ENCODE results near the gene SLC6A11. TPM values are rescaled to one million over a fixed set of nuclear protein-coding genes. Genes with fewer than 3 reads are reported as not detected.

Gene SLC6A11
- polyA plus RNA-seq, 2 of the 4 experiments (the other 2 are of a cell fraction) = 0.03 TPM

DNA sequence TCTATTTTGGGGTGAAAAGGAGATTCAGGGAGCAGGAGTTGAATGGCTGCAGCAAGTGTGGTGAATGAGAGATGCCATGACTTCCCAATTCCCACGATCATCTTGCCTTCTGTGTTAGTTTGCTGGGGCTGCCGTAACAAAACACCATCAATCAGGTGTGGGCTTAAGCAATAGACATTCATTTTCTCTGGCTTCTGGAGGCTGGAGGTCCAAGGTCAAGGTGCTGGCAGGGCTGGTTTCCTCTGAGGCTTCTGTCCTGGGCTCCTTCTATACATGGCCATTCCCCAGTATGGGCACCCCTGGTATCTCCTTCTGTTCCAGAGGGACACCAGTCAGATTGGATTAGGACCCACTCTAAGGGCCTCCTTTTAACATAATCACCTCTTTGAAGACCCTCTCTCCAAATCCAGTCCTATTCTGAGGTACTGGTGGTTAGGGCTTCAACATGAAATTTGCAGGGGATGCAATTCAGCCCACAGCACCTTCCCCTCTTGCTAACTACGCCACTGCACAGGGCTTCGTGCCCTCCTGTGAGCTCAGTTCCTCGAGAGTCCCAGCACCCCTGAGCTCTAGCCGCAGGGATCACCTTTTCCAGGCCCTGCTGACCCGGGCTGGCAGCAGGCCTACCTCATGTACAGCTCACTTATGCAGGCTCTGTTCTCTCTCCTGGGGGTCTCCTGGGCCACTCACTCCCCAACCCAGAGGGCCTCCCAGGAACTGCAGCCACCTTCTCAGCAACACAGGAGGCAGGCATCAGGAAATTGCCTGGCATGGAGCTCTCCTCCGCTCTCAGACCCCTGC, 37.3 kb upstream of the SLC6A11 start:
- no peak for TF ChIP-seq JUNB (IDR thresholded peaks at IDR 0.05)
- TF ChIP-seq, protein P1, sequence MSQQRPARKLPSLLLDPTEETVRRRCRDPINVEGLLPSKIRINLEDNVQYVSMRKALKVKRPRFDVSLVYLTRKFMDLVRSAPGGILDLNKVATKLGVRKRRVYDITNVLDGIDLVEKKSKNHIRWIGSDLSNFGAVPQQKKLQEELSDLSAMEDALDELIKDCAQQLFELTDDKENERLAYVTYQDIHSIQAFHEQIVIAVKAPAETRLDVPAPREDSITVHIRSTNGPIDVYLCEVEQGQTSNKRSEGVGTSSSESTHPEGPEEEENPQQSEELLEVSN (IDR thresholded peaks at IDR 0.05; ENCODE audit: borderline replicate concordance, low read depth) = no peak
- TF ChIP-seq CBX8 (IDR thresholded peaks at IDR 0.05) = no peak
- TF ChIP-seq NFE2L2 (conservative IDR thresholded peaks at IDR 0.05; ENCODE audit: low read length) = no peak
- no peak for TF ChIP-seq RCOR1 (IDR thresholded peaks at IDR 0.05; ENCODE audit: low read depth, low read length)
- TF ChIP-seq ESRRA (IDR thresholded peaks at IDR 0.05; ENCODE audit: borderline replicate concordance, low read length) = no peak
- no peak for TF ChIP-seq CHD2 (IDR thresholded peaks at IDR 0.05; ENCODE audit: low read length, partially characterized antibody)
- TF ChIP-seq EHF (CRISPR knock-in tag; IDR thresholded peaks at IDR 0.05) = no peak
- TF ChIP-seq CEBPB (IDR thresholded peaks at IDR 0.05) = no peak
- TF ChIP-seq, protein P2, sequence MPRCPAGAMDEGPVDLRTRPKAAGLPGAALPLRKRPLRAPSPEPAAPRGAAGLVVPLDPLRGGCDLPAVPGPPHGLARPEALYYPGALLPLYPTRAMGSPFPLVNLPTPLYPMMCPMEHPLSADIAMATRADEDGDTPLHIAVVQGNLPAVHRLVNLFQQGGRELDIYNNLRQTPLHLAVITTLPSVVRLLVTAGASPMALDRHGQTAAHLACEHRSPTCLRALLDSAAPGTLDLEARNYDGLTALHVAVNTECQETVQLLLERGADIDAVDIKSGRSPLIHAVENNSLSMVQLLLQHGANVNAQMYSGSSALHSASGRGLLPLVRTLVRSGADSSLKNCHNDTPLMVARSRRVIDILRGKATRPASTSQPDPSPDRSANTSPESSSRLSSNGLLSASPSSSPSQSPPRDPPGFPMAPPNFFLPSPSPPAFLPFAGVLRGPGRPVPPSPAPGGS (IDR thresholded peaks at IDR 0.05) = no peak
- no peak for TF ChIP-seq HOXB5 (CRISPR knock-in tag; IDR thresholded peaks at IDR 0.05)
- no peak for TF ChIP-seq ZC3H11A (IDR thresholded peaks at IDR 0.05)
- TF ChIP-seq ZNF302 (CRISPR knock-in tag; IDR thresholded peaks at IDR 0.05) = no peak
- TF ChIP-seq JUN (IDR thresholded peaks at IDR 0.05) = no peak
- ATAC-seq (no peak), DNase-seq (ENCODE audit: low read depth in 1 of 2, low spot score in 1 of 2) (no peak), FAIRE-seq (no peak)
- Histone ChIP-seq H3K4me3 (no peak overlapping the region), H3K4me2 (no peak overlapping the region), H3K4me1 (no peaks in the 10 kb centered on the region), H3K9me3 (no peaks in the 10 kb centered on the region), H3K27ac (no peak overlapping the region)
- WGBS (ENCODE audit: missing lambda C conversion rate) = 15% methylated on average over 7 of the region's 8 CpGs
- POLR2A ChIA-PET = no interaction called here
- CTCF ChIA-PET = interaction anchor here (1.2 to 3.5 kb wide), 3 partner anchors 9 to 281 kb away, joined by 3 to 18 read pairs (median 7); no protein-coding TSS in a partner anchor

DNA sequence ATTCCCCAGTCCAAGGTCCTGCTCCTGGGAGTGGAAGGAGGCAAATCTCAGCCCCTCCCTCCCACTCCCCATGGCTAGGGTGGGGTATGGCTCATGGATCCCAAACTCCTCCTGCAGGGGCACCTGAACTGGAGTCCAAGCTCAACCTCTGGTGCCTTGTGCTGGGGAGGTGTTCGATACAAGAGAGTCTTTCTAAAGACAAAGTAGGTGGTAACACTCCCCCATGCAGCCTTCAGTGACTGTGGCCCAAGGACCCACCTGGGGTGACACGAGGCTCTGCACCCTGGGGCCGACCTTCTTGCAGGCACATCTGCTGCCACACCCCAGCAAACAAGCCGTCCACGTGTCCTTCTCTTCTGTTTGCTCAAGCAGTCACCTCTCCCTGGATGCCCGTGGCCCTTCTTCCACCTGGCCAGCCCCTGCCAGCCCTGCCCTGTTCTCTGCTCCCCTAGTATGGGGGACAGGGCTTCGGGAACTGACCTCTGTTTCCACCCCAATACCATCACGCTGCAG, 36.7 kb upstream of the SLC6A11 start:
- Histone ChIP-seq H3K4me1 (no peaks in the 10 kb centered on the region), H3K27ac (no peak overlapping the region), H3K4me2 (no peak overlapping the region), H3K4me3 (no peak overlapping the region), H3K9me3 (no peaks in the 10 kb centered on the region)
- DNase-seq (ENCODE audit: low read depth in 1 of 2, low spot score in 1 of 2) = no peak
- 3% methylated on average over 8 of the region's 8 CpGs for WGBS (ENCODE audit: missing lambda C conversion rate)
- CTCF ChIA-PET = interaction anchor here (1.2 to 3.5 kb wide), 3 partner anchors 9 to 281 kb away, joined by 3 to 18 read pairs (median 7); no protein-coding TSS in a partner anchor
- no peak; a peak in 1 of 6 replicates for ATAC-seq
- no peak for FAIRE-seq
- POLR2A ChIA-PET = no interaction called here
- TF ChIP-seq KDM5A (IDR thresholded peaks at IDR 0.05) (no peak), HOXB13 (CRISPR knock-in tag; IDR thresholded peaks at IDR 0.05; ENCODE audit: low read depth) (no peak), SMC3 (IDR thresholded peaks at IDR 0.05) (no peak), EP300 (IDR thresholded peaks at IDR 0.05) (no peak), ZC3H11A (IDR thresholded peaks at IDR 0.05) (no peak), RFX5 (IDR thresholded peaks at IDR 0.05) (no peak), BHLHE40 (IDR thresholded peaks at IDR 0.05; ENCODE audit: low read depth, low read length) (no peak), EHMT2 (IDR thresholded peaks at IDR 0.05; ENCODE audit: low read depth) (no peak), ZFP36 (IDR thresholded peaks at IDR 0.05; ENCODE audit: borderline replicate concordance, partially characterized antibody) (no peak), MAFK (IDR thresholded peaks at IDR 0.05; ENCODE audit: partially characterized antibody) (no peak), FOSL2 (IDR thresholded peaks at IDR 0.05) (no peak), FOSL2 (CRISPR knock-in tag; IDR thresholded peaks at IDR 0.05) (no peak), NPAS2 (CRISPR knock-in tag; IDR thresholded peaks at IDR 0.05; ENCODE audit: borderline replicate concordance) (no peak), MAZ (IDR thresholded peaks at IDR 0.05; ENCODE audit: borderline replicate concordance, low read depth, low read length) (no peak), EHF (CRISPR knock-in tag; IDR thresholded peaks at IDR 0.05) (no peak)
- TF ChIP-seq, protein P3, sequence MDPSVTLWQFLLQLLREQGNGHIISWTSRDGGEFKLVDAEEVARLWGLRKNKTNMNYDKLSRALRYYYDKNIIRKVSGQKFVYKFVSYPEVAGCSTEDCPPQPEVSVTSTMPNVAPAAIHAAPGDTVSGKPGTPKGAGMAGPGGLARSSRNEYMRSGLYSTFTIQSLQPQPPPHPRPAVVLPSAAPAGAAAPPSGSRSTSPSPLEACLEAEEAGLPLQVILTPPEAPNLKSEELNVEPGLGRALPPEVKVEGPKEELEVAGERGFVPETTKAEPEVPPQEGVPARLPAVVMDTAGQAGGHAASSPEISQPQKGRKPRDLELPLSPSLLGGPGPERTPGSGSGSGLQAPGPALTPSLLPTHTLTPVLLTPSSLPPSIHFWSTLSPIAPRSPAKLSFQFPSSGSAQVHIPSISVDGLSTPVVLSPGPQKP (IDR thresholded peaks at IDR 0.05; ENCODE audit: low read depth, low read length) = no peak
- TF ChIP-seq, protein P4, sequence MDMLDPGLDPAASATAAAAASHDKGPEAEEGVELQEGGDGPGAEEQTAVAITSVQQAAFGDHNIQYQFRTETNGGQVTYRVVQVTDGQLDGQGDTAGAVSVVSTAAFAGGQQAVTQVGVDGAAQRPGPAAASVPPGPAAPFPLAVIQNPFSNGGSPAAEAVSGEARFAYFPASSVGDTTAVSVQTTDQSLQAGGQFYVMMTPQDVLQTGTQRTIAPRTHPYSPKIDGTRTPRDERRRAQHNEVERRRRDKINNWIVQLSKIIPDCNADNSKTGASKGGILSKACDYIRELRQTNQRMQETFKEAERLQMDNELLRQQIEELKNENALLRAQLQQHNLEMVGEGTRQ (IDR thresholded peaks at IDR 0.05) = no peak
- TF ChIP-seq, protein P5, sequence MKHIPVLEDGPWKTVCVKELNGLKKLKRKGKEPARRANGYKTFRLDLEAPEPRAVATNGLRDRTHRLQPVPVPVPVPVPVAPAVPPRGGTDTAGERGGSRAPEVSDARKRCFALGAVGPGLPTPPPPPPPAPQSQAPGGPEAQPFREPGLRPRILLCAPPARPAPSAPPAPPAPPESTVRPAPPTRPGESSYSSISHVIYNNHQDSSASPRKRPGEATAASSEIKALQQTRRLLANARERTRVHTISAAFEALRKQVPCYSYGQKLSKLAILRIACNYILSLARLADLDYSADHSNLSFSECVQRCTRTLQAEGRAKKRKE (CRISPR knock-in tag; IDR thresholded peaks at IDR 0.05; ENCODE audit: low read depth) = no peak
- TF ChIP-seq, protein P6, sequence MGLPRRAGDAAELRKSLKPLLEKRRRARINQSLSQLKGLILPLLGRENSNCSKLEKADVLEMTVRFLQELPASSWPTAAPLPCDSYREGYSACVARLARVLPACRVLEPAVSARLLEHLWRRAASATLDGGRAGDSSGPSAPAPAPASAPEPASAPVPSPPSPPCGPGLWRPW (IDR thresholded peaks at IDR 0.05) = no peak
